Measurements from ENCODE around the gene EML4. TPM values are rescaled to one million over a fixed set of nuclear protein-coding genes. Genes with fewer than 3 reads are reported as not detected.

Gene EML4
- total RNA-seq, 1 experiment from 2014 or later = 48.9 TPM

DNA sequence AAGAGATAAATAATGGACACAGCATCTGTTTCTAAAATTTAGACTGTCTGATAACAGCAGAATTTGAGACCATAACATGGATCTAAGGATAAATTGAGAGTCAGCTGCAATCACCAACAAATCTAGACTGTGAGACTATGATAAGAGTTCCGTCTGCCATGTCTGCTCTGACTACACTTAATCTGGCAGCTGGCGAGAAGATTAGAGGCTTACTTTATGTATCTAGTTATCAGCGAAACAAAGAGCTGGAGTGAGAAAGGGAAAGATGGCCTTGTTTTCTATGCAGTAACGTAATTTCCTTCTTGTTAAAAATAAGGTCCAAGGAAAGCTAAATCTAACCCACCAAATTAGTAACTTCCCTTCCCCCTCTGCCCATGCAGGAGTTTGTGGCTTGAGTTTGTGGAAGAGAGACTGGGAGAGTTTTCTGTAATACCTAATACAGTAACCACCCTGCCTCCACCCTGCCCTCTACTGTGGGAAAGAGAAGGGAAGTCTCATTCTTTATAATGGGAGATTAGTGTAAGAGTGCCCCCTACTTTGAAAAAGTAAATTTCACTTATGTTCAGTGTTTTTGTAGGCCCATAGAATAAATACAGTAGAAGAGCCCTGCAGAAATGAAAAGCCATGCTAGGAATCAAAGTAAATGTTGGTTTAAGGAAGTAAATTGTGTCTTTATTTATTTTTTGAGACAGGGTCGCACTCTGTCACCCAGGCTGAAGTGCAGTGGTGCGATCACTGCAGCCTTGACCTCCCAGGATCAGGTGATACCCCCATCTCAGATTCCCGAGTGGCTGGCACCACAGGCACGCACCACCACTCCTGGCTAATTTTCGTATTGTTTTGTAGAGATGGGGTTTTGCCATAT, 27.5 kb downstream of the EML4 start:
- DNase-seq (ENCODE audit: low read depth) = peak; percentile 65

DNA sequence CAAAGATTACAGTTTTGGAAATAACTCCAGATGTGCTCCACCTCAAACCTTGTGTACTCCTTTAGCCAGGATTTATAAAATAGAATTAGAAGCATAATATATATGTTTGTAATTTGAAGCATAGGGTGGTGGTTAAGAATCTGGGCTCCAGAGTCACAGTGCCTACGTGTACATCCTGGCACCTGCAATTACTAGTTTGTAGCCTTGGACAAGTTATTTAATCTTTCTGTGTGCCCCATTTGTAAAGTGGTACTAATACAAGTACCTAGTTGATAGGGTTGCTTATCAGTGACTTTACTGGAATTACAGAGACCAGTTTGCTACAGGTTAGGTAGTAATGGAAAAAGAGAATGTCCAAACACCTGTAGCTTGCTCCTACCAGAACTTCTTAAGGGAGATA, 28.6 kb downstream of the EML4 start:
- DNase-seq (ENCODE audit: low read depth) = no peak

GRCh38 chr2:42198466-42198865, 29.3 kb downstream of the EML4 start:
- DNase-seq (ENCODE audit: low read depth) = no peak

DNA sequence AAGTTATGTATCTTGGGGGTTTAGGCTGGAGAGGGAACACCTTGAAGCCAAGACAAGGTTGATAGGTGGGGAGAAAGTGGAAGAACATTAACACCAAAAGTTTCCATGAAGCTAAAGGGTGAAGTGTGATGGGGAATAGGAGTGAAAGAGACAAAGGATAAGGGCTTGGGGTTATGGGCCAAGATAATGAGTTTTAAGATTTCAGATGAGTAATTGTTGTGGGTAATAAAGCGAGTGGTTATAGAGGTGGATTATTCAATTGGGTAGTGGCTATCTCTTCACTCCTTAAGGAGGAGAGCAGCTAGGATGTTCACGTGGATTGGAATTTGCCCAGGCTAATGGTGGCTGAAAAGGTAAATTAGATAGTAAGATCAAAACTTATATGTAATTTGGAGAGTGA, 29.8 kb downstream of the EML4 start:
- DNase-seq (ENCODE audit: low read depth) = no peak

DNA sequence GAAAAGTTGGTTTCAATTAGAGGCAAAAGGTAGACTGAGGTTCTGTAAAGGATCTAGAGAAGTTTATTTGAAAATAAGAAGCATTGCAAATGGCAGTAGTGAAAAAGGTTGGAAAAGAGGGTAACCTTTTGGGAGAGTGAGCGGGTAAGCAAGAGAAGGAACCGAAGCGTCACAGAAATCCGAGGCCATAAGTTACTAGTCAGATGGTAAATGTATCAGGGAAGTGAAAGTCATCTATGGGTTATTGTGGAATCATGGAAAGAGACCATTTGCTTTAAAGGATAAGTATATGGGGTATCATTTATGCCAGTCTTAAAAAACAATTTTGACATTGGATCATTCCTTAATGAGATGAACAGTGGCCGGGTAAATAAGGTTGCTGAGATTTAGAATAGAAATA, 30.5 kb downstream of the EML4 start:
- no peak for DNase-seq (ENCODE audit: low read depth)

DNA sequence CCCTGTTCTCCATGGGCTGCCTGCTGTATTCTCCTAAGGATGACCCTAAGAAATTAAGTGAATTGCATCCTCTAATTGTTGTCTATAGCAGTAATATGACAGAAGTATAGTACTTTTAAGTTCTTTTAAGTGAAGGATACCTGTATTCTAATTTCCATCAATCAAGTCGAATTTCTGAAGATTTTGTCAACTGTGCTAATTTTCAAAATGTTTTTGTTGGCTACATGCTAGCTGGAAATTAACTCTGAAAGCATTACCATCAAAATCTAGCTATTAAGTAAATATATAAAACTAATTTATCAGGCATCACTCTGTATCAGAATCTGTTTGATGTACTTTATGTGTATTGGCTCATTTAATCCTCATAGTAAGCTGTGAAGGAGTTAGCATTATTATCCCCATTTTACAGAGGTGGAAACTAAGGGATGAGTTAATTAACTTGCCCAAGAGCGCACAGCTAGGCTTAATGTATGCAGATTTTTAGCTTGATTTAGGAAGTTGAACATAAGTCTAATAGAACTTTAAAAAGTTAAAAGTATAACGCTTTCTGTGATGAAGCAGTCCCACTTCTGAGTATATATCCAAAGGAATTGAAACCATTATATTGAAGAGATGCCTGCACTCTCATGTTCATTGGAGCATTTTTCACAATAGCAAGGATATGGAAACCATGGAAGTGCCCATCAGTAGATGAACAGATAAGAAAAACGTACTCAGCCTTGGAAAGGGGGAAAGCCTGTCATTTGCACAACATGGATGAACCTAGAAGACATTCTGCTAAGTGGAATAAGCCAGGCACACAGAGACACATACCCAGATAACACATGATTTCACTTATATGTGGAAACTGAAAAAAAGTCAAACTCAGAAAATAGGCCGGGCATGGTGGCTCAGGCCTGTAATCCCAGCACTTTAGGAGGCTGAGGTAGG, 32.0 kb downstream of the EML4 start:
- no peak for DNase-seq (ENCODE audit: low read depth)

- DNase-seq (ENCODE audit: low read depth) = no peak
Measured at GRCh38 chr2:42202634-42203008, 33.5 kb downstream of the EML4 start.

DNA sequence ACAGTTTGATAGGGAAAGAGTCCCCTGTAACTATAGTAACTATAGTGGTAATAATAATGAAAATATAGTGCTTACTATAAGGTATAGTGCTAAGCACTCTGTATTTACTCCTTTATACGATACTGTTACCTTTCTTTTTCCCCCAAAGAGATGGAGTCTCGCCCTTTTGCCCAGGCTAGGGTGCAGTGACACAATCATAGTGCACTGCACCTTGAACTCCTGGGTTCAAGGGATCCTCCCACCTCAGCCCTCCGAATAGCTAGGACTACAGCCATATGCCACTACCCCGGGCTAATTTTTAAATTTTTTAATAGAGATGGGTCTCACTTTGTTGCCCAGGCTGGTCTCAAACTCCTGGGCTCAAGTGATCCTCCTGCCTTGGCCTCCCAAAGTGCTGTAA, 34.6 kb downstream of the EML4 start:
- DNase-seq (ENCODE audit: low read depth) = no peak

DNA sequence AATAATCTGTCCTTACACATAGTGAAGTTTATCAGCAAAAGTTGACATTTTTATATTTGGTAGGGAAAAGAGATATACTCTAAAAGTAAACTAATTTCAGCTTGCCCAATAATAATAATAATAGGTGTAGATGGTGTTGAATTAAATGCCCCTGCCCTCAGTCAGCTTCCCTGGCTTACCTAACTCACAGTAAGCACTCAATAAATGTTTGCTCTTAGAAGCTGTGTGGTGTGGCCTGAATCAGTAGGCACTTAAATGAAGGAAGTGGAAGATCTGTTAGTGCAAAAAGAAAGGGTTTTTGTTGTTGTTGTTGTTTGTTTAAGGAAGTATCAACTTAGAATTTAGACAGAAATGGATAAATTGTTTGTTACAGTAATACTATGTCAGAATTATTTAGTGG, 36.2 kb downstream of the EML4 start:
- no peak for DNase-seq (ENCODE audit: low read depth)

GRCh38 chr2:42207826-42208225, 38.7 kb downstream of the EML4 start:
- no peak for DNase-seq (ENCODE audit: low read depth)

GRCh38 chr2:42210203-42210602, 41.0 kb downstream of the EML4 start:
- DNase-seq (ENCODE audit: low read depth) = no peak

GRCh38 chr2:42211291-42211690, 42.1 kb downstream of the EML4 start:
- DNase-seq (ENCODE audit: low read depth) = no peak

DNA sequence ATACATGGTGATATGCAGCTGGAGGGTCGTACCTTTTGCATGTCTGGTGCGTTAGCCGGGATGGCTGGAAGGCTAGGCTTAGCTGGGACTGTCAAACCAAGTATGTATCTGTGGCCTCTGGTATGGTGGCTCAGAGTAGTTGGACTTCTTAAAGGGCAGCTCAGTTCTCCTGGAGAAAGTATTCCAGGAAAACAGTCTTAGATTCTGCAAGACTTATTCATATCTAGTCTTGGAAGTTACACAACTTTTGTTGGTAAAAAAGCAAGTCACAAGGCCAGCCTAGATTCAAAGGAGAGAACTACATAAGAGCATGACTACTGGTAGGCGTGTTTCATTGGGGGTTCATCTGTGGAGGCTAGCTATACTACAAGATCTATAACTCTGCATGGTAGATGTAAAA, 45.5 kb downstream of the EML4 start:
- DNase-seq (ENCODE audit: low read depth) = no peak

DNA sequence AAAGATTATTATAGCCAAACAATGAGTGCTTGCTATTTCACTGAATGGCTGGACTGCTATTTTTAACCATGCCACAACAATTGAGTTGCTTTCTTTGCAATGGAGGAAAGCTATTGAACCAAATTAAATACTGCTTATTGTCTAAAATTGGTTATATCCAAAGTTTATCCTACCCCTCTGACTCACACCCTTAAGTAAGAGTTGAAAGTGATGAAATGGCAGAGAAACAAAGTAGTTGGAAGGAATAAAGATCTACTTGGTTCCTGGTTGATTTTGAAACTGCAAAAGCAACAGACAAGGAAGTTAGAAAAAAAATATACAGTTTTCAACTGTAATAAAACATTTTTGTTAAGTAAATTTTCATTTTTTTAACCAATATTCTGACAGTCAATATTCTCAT, 47.5 kb downstream of the EML4 start:
- DNase-seq (ENCODE audit: low read depth) = peak; percentile 46

DNA sequence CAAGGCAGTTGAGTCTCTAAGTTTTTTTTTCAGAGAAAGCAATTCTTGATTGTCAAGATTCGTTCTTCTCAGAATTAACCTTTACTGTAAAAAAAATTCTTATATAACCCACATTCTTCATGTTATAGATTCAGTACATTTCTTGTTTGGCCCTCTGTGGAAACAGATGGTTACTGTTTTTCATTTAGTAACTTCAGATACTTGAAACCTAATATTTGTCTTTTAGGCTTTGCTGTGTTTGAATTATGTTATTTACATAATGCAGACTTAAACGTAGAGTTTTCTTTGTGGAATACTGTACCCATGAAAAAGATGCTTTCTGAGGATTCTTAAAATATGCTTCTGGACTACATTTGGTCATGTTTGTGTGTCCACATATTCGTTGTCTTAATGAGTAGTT, 48.2 kb downstream of the EML4 start:
- DNase-seq (ENCODE audit: low read depth) = no peak

DNA sequence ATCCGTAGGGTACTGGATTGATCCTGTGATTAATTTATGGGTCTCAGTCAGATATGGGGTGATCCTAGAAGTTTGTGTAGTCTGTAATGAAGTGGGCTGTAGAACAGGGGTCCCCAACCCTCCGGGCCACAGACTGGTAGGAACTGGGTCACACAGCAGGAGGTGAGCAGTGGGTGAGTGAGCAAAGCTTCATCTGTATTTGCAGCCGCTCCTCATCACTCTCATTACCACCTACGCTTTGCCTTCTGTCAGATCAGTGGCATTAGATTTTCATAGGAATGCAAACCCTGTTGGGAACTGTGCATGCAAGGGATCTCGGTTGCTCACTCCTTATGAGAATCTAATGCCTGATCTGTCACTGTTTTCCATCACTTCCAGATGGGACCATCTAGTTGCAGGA, 48.8 kb downstream of the EML4 start:
- DNase-seq (ENCODE audit: low read depth) = no peak

DNA sequence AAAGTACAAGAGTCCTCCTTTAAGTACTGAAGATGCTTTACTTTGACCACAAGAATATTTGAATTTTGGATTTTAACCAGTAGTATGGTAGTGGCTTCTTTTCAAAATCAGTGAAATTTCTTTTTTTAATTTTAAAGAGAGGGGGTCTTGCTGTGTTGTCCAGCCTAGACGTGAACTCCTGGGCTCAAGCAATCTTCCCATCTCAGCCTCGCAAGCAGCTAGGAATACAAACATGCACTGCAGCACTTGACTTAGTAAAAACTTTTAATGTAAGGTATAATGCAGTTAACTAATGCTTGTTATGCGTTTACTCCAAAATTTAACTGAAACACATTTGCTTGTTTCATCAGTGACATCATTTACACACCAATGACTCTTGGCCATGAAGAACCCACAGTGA, 49.6 kb downstream of the EML4 start:
- no peak for DNase-seq (ENCODE audit: low read depth)

- no peak for DNase-seq (ENCODE audit: low read depth)
Measured at GRCh38 chr2:42219160-42219559, 50.0 kb downstream of the EML4 start.

GRCh38 chr2:42220566-42220965, 51.4 kb downstream of the EML4 start:
- no peak for DNase-seq (ENCODE audit: low read depth)

- no peak for DNase-seq (ENCODE audit: low read depth)
Measured at GRCh38 chr2:42223067-42223854, 54.1 kb downstream of the EML4 start.

GRCh38 chr2:42223855-42224268, 54.7 kb downstream of the EML4 start:
- peak; percentile 84 for DNase-seq (ENCODE audit: low read depth)
